HG03571 (cell line): ENCODE measurements around the gene EFCAB8.
"Not testable (repeated sequence)": the region's sequence is repeated elsewhere in the genome, so short reads cannot be mapped to it uniquely, and the experiment has no call there.

Experiments used
- ATAC-seq: cut with Tn5 transposase; IDR thresholded peaks from one replicate; pipeline ENCODE4 v1.9.1; 2021; ENCODE audit not compliant: unreplicated experiment

EFCAB8 gene

DNA sequence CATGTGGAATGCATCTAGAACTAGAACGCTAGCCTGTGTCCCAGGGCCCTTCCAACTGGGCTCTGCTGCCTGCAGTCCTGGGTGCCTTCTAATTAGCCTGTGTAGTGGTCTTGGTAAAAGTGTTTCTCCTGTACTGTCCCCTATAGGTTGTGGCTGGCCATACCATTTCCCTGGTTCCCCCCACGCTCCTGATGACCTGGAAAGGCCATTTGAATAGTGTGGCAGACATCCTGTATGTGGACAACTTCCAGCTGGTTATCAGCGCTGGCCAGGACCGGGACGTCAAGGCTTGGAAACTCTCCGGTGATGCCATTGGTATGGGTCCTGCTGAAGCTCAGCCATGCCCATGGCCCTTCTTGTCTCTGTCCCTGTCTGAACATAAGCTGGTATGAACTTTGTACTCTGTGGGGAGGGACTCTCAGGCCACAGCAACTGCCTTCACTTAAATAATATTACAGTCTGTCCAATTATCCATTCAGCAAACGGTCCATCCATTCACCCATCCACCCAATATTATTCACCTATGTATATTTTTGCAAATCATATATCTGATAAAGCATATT lies 84.8 kb downstream of the EFCAB8 start:
- ATAC-seq = no peak

DNA sequence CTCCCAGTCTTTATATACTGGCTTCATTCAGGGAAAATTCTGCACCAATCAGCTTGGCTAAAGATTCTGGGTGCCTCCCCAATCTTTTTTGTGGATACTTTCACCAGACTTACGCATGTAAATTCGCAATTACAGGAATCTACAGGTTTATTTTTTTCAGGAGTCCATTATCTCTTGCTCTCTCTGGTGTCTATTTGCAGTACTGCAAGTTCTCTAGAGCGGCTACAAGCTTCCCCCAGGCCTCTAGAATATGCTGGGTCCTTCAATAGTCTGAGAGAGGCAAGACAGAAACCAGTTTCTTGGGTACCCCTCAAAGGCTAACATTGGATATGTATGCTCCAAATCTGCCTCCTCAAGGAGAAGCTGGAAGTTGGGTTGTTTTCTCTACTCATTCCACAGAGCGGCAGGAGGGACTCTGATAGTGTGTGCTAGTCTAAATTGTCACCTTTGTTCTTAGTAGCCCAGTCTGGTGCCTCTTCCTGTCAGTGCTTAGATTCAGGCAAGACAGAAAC lies 87.0 kb downstream of the EFCAB8 start:
- ATAC-seq = no peak

DNA sequence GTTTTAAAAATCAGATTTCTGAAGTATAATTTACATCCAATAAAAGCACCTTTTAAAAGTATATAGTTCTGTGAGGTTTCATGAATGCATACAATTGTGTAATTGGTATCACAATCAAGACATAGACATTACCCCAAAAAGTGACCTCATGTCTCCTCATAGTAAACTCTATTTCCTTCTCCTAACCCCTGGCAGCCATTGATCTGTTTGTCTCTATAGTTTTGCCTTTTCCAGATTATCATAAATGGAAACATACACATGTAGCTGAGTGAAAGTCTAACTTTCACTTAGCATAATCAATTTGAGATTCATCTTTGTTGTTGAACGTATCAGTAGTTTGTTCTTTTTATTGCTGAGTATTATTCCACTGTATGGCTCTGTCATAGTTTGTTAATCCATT lies 87.9 kb downstream of the EFCAB8 start:
- no peak for ATAC-seq

DNA sequence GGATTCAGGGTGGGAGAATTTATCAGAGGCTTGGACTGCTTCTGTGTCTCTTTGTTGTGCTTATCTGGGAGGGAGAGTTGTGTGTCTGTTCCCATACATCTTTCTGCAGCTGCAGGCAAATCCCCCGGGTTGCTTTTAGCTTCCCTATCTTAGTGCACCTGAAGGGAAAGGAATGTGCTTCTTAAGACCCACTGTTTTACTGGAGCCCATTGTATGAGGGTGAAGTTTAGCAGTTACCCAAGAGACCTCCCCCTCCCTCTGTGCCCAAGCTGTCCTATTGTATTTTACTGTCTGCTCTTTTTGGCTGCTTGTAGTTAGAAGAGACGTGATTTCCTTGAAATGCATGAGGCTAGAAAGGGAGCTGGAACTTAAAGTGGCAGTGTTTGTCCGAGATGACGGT lies 91.8 kb downstream of the EFCAB8 start:
- ATAC-seq = not testable (repeated sequence)

DNA sequence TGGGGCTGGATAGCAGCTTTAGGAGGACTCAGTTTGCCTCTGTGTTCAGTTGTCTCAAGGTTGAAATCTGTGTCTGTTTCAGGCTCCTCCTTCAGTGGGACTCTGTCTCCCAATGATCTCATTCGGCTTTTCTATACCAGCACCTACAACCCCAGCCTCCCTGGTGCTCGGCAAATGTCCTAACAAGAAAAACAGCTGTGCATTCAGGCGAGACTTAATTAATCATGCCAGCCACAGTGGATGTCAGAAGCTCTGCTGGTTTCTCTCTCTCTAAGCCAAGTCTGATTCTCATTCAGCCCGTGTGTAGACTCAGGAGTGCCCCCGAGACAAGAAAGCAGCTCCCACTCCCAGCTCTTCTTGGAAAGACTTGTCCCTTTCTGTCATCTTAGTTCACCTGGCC lies 98.7 kb downstream of the EFCAB8 start:
- ATAC-seq = no peak

DNA sequence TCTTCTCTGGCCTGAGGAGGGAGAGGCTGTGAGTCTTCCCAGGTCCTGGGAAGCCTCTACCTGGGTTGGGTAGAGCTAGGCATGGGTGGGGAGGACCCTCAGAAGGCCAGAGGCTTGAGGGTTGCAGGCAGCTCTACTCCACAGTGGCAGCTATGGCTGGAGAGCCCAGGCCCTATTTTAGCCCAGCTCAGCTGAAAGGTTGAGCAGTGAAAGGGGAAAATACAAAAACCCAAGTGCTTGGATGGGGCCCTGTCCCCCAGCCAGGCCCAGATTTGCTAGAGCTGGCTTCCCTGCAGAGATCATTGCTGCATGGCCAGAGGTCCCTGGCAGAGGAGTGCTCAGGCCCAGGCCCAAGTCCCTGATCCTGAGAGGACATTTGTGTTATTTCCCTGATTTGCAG lies 99.9 kb downstream of the EFCAB8 start:
- no peak for ATAC-seq

DNA sequence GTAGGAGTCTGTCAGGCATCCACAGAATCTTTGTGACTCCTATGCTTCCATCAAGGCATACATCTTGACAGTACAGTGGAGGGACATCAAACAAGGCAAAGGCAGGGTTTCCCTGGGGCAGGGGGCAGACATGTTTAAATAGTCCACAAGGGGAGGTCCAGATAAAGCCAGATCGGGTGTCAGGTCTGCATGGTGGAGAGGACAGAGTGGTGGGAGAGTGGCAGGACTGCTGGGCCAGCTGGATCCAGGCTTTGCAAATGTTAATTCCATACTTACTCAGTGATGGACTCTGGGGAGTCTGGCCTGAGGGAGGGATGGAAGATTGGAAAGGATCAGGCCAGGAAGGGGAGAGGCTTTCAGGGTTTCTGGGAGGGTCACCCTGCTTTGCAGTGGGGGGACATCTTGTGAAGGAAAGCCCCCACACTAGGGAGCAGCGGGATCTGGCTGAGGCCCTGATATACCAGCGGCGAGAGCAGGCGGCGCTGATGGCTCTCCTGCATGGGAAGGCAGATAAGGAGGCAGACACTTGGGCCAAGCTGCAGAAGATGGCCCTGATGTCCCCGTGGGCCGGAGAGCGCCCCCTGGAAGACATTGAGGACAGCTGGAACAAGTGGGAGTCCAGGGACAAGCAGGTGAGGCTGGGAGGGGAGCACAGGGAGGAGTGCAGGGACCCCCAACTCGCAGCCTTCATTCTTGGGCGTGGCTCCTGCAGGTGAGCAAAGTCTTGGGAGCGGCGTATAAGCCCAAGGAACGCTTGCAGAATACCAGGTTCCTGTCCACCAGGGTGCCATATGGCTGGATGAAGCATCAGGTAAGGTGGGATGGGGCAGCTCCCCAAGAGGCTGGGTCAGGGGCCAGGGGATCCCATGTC lies 100.9 kb downstream of the EFCAB8 start:
- ATAC-seq = no peak

DNA sequence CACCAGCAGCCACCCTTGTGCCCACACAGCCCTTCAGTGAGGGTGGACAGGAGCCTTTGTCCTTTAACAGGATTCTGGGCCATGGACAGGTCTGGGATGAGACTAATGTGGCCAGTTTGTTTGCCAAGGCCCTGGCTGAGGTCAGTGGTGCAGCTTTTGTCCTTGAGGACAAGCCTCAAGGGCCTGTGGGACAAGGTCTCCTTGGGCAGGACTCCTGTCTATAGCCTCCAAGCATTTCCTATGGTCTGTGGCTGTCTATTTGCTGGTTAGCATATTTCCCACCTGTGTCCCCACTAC lies 101.4 kb downstream of the EFCAB8 start:
- no peak for ATAC-seq

DNA sequence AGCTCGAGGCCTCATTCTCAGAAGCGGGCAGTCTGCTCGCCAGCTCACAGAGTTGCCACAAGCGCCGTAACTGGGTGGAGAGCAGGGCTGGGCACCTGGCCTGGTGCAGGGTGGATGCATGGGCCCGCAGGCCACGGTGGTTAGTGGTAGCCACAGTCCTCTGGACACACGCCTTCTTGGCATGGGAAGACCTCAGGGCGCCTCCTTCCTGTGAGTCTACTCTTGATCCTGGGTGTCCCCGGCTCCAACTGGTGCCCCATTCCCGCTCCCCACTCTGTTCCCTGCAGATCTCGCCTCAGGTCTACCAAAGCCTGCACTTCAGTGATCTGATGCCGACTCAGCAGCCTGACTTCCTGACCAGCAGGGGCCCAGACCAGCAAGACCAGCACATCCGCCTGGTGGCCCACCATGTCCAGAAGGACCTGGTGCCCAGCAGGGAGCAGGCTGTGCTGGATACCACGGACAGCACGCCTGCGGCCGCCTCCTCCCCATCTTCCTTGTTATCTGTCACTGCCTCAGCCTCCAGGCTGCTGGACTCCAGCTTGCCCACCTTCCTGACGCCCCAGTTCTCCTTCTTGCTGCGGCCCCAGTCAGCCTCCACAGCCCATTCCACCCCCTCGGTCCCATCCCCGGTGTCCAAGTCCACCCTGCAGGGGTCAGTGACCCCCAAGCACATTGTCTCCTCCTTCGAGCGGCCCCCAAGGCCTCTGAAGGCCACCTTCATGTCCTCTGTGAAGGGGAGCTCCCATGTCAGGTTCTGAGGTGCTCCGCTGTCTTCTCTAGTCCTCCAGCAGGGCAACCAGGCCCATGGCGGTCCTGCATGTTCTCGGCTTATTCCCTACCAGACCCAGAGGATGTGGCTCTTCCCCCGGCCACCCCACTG lies 102.4 kb downstream of the EFCAB8 start:
- no peak for ATAC-seq

DNA sequence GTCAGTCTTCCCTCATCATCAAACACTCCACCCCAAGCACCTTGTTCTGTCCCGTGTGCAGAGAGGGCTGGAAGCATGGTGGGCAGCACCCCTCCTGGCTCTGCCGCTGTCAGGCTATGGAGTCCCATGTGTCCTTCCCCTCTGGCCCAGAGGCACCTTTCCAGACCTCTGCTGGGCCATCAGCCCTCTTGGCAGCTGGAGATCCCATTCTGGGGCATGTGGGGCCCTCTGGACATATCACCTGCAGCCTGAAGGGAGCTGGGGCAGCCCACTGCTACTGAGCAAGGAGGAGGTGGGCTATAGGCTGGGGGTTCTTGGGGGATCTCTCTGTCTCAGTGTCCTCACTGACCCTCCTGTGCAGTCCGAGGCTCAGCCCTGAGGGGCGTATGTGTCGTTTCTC lies 103.3 kb downstream of the EFCAB8 start:
- ATAC-seq = no peak

DNA sequence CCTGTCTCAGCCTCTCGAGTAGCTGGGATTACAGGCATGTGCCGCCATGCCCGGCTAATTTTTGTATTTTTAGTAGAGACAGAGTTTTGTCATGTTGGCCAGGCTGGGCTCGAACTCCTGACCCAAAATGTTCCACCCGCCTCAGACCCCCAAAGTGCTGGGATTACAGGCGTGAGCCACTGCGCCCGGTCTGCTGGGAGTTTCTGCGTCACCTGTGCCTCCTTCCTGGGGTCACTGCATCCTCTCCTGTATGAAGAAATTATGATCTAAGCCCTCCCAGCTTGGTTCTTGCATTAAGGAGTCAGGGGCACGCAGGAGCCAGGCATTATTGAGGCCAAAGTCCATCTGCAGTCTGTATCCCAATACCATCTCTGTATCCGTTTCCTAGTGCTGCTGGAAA lies 103.9 kb downstream of the EFCAB8 start:
- not testable (repeated sequence) for ATAC-seq

DNA sequence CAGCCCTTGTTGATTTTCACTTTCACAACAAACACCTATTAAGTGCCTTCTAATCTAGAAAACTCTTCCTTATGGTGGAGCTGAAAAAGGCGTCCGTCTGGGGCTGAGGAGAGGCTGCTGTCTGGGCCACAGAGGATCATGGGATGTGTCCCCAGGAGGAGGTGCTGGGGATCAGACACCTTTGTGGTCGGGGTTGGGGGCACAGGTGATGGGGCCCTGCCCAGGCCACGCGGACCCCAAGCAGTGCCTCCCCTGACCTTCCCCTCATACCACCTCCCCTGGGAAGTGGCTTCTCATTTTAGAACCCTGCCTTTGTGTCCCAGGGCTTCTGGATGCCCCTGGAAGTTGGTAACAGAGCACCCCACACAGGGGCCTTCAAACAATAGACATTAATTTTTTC lies 104.5 kb downstream of the EFCAB8 start:
- no peak for ATAC-seq

DNA sequence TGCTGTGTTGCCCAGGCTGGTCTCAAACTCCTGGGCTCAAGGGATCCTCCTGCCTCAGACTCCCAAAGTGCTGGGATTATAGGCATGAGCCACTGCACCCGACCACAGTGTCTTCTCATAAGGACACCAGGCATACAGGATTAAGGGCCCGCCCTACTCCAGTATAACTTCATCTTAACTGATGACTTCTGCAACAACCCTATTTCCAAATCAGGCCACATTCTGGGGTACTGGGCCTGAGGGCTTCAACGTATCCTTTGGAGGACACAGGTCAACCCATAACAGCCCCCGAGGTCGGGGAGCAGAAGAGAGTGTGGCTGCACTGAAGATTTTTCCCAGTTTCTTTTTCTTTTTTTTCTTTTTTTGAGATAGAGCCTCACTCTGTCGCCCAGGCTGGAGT lies 105.9 kb downstream of the EFCAB8 start:
- ATAC-seq = no peak

DNA sequence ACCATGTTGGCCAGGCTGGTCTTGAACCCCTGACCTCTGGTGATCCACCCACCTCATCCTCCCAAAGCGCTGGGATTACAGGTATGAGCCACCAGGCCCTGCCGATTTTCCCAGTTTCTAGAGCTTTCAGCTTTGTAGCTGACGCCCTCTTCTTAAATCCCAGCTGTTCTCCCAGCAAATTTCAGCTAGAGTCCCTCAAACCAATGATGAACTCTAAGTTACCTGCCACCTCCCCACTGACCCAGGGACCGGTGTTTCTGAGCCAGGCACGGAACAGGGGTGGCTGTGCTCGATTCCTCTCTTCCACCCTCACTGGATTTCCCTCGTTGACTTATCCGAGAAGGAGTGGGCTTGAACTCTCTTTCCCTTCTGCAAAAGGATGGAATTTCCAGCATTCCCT lies 106.4 kb downstream of the EFCAB8 start:
- no peak for ATAC-seq

DNA sequence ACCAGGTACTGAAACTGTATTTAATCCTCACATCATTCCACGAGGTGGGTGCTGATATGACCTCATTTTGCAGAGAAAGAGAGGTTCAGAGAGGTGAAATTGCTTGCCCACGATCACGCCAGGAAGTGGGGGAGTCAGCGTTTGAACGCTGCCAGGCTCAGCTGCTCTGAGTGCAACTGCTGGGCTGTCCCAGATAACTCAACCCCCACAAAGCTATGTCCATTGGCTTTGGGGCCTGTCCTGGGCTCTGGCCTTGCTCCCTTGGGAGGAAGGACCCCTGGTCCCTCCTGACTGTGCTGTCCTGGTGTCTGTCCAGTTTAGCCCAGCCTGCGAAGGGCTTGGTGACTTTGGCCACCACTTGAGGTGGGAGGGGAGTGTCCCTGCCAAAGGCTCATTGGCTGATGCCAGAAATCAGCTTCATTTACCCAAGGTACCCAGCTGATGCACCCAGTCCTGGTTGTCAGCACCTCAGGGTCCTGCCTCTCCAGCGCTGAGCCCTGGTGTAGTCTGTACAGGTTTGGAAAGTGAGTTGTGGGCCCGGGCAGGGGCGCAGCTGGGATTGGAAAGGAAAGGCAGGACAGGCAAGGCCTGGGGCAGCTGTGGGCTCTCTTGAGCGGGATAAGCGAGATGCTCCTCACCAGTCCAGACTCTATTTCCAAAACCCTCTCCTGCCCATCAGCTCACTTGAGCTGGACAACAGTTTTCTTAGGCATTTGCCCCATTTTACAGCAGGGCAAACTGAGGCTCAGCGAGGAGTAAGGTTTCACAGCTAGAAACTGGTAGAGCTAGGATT lies 107.1 kb downstream of the EFCAB8 start:
- no peak for ATAC-seq

DNA sequence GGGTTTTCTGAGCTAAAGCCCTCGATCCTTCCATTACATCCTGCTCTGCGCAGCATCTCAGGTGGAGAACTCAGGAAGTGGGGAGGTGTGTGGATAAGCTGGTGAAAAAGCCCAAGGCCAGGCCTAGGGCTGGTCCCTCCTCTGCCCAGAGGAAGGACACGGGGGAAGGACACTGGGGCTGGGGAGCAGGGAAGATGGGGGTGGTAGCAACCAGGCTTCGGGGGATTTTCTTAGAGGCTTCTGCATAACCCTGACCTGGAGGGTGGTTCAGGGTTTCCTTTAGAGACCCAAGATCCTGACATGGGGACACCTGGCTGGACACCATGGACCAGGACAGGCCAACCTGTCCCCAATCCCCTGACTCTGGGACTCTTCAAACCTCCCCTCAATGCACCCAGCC lies 107.7 kb downstream of the EFCAB8 start:
- no peak for ATAC-seq

DNA sequence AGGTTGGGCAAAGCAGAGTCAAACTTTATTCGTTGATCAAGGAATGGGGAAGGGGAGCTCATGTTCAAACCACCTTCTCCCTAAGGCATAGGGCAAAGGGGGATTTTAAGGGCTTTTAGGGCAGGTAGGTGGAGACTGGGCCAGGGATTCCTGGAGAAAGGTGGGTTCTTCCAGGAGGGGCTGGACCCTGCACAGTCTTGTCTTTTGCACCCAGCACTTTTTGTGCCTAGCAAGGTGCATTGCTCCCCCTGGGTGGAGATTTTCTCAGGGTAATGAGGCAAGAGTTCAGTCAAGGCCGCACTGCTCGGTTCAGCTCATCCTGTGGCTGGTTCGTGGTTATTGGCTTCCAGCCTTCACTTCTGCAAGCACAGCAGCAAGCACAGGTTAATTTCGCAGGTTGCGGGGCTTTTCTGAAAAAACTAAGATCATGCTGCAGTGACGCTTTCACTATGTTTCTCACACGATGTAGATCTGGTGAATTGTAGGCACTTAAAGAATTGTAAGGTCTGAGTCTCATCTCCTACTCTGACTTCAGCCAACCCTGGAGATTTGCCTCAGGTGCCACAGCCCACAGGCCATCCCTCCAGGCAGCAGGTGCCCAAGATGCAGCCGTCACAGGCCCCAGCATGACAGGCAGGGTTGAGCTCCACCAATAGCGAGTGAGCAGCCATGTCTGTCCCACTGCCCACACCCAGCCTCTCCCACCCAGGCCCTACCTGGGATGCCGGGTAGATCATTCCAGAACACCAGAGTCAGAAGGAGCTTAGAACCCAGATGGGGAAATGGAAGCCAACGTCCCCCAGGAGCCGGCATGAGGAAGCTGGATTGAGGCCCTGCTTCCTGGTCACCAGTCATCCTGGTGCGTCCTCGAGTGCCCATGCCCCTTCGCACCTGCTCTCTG lies 108.4 kb downstream of the EFCAB8 start:
- no peak for ATAC-seq

DNA sequence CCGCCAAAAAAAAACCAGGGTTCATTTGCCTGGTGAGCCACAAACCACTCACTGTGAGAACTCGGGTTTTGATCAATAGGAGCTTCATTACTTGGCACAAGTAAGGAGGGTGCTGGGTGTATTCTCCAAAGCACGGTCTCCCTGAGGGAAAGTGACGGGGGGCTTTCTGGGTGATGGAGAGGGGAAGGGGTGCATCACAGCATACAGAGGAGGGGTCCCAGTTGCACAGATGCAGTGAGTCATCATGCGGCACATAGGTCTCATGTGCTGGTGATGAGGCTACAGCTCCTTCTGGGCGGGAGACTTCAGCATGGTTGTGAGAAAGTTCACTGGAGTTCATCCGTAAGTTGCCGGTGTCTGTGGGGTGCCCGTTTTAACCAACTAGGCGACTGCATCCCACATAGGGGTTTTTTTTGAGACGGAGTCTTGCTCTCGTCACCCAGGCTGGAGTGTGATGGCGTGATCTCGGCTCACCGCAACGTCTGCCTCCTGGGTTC lies 109.3 kb downstream of the EFCAB8 start:
- no peak for ATAC-seq

DNA sequence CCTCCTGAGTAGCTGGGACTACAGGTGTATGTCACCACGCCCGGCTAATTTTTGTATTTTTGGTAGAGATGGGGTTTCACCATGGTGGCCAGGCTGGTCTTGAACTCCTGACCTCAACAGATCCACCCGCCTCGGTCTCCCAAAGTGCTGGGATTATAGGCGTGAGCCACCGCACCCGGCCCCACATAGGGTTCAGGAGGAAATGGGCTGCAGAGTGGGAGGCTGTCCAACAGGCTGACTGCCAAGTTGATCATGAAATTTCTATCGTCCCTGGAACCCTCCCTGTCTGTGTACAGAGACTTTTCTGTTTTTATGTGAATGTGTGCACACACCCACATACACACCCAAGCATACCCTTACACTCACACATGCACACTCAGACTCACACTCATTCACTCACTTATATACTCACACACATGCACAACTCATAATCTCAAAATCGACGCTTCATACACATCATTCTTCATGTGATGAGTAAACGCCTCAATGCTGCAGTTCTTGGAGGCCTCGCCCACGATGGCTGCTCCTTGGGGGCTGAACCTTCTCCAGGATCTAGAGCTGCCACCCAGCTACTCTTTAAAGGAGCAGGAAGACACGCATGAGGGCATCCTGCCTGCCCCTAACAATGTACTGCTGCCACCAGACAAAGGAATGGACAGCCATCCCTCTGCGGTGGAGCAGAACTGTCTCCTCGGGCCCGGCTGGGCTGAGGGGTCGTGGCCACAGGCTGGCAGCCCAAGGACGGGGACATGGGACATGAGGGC lies 109.9 kb downstream of the EFCAB8 start:
- ATAC-seq = no peak
